ENCODE measurements around the gene TNNC2. TPM values are rescaled to one million over a fixed set of nuclear protein-coding genes. Genes with fewer than 3 reads are reported as not detected.

Gene TNNC2
- total RNA-seq, 1 experiment from 2014 or later, result not detected

GRCh38 chr20:45796337-45797065 is 30.6 kb downstream of the TNNC2 start:
- DNase-seq, result no peak
- Histone ChIP-seq H4K20me1 (ENCODE audit: insufficient read depth) (no peaks in the 10 kb centered on the region), H3K4me1 (replicated peaks; ENCODE audit: insufficient read depth) (peaks cover 12% of the 10 kb centered on the region), H3K27ac (no peak overlapping the region), H3K79me2 (ENCODE audit: low read depth) (peaks cover 24% of the 10 kb centered on the region), H3F3A (ENCODE audit: insufficient read depth, low read depth) (peaks cover 23% of the 10 kb centered on the region), H3K9me2 (ENCODE audit: insufficient read depth) (no peaks in the 10 kb centered on the region), H3K4me2 (no peak overlapping the region), H3K36me3 (ENCODE audit: low read depth) (peaks cover 36% of the 10 kb centered on the region), H3K27me3 (ENCODE audit: insufficient read depth, low read depth) (no peaks in the 10 kb centered on the region), H2AFZ (no peak overlapping the region), H3K4me3 (no peak overlapping the region), H3K9me3 (ENCODE audit: insufficient read depth, low read depth) (no peaks in the 10 kb centered on the region)
- ChIA-PET POLR2A (ENCODE audit: unreplicated experiment) (no interaction called here), CTCF (no interaction called here)
- no TSS peak for BruUV-seq (replicated peaks)
- intact Hi-C loops (cut with micrococcal nuclease; ENCODE audit: unreplicated experiment), result loop anchor here (10.0 kb wide), 1 partner anchor 288 kb away; the partner anchor contains the start of gene NCOA5
- TF ChIP-seq CTCF (conservative IDR thresholded peaks at IDR 0.05) (no peak), EZH2 (IDR thresholded peaks at IDR 0.05; ENCODE audit: low read depth) (no peak)

GRCh38 chr20:45792317-45793118 is 34.6 kb downstream of the TNNC2 start:
- TSS peak; percentile 62 for BruUV-seq (replicated peaks)

More at GRCh38 chr20:45792317-45793118, 34.6 kb downstream of the TNNC2 start:
- Histone ChIP-seq H3F3A (ENCODE audit: insufficient read depth, low read depth) (peaks cover 35% of the 10 kb centered on the region), H3K27me3 (ENCODE audit: insufficient read depth, low read depth) (no peaks in the 10 kb centered on the region), H4K20me1 (ENCODE audit: insufficient read depth) (no peaks in the 10 kb centered on the region), H3K4me2 (peak overlapping the region; percentile 80), H3K27ac (peak overlapping the region; percentile 56), H3K4me1 (replicated peaks; ENCODE audit: insufficient read depth) (peaks cover 25% of the 10 kb centered on the region), H3K4me3 (peak overlapping the region; percentile 98), H3K9me3 (ENCODE audit: insufficient read depth, low read depth) (no peaks in the 10 kb centered on the region), H2AFZ (peak overlapping the region; percentile 97), H3K36me3 (ENCODE audit: low read depth) (peaks cover 31% of the 10 kb centered on the region), H3K9me2 (ENCODE audit: insufficient read depth) (no peaks in the 10 kb centered on the region), H3K79me2 (ENCODE audit: low read depth) (peaks cover 24% of the 10 kb centered on the region)
- POLR2A ChIA-PET (ENCODE audit: unreplicated experiment), result interaction anchor here (0.7 to 1.3 kb wide), 2 partner anchors 13 to 463 kb away, joined by 4 to 16 read pairs; no protein-coding TSS in a partner anchor
- intact Hi-C loops (cut with micrococcal nuclease; ENCODE audit: unreplicated experiment), result loop anchor here (10.0 kb wide), 1 partner anchor 292 kb away; the partner anchor contains the start of gene NCOA5
- TF ChIP-seq EZH2 (IDR thresholded peaks at IDR 0.05; ENCODE audit: low read depth) (no peak), CTCF (conservative IDR thresholded peaks at IDR 0.05) (no peak)
- no peak for DNase-seq
- CTCF ChIA-PET, result interaction anchor here (1.3 kb wide), 1 partner anchor 21 kb away, joined by 3 read pairs; no protein-coding TSS in a partner anchor
